IPS-18c (cell line): ENCODE data around the gene TMEM116.

Experiments used
- H3K4me3 ChIP-seq: 2 replicates; pipeline ENCODE4 v1.7.0; 2013; ENCODE audit warnings: low read depth, mild to moderate bottlenecking, low read length, moderate library complexity; ENCODE audit not compliant: insufficient read depth
- H3K9me3 ChIP-seq: one replicate; pipeline ENCODE4 v1.6.1; 2013; ENCODE audit warnings: mild to moderate bottlenecking, low read length, moderate library complexity; ENCODE audit not compliant: control insufficient read depth, insufficient read depth

TMEM116 gene

GRCh38 chr12:111881716-111882115 lies 131.2 kb downstream of the TMEM116 start:
- no peak overlapping the region for H3K4me3 ChIP-seq
- H3K9me3 ChIP-seq, result no peaks in the 10 kb centered on the region
